GM21619 (cell line): ENCODE data around the gene PANK3.

ENCODE experiments used
- ATAC-seq: cut with Tn5 transposase; IDR thresholded peaks from one replicate; pipeline ENCODE4 v1.9.1; 2021; ENCODE audit not compliant: unreplicated experiment

PANK3 gene

GRCh38 chr5:168578538-168579487 lies at the start of gene PANK3:
PANK3 (minus strand) TSS chr5:168579368; CDS start chr5:168579283, 85 bp downstream.
- peak; percentile 49 for ATAC-seq

- ATAC-seq = no peak
These were observed 45.7 kb upstream of the PANK3 start for GRCh38 chr5:168624850-168625364.

- no peak for ATAC-seq
These were observed 41.6 kb upstream of the PANK3 start for GRCh38 chr5:168620807-168621206.

GRCh38 chr5:168614661-168615060 lies 35.5 kb upstream of the PANK3 start:
- no peak for ATAC-seq

- ATAC-seq = no peak
These were observed 34.8 kb upstream of the PANK3 start for GRCh38 chr5:168613996-168614395.

GRCh38 chr5:168613396-168613795 lies 34.2 kb upstream of the PANK3 start:
- no peak for ATAC-seq

GRCh38 chr5:168612996-168613395 lies 33.8 kb upstream of the PANK3 start:
- no peak for ATAC-seq

- ATAC-seq = no peak
These were observed 33.0 kb upstream of the PANK3 start for GRCh38 chr5:168612123-168612522.

GRCh38 chr5:168611165-168611564 lies 32.0 kb upstream of the PANK3 start:
- no peak for ATAC-seq

GRCh38 chr5:168609806-168610482 lies 30.8 kb upstream of the PANK3 start:
- ATAC-seq = no peak

- ATAC-seq = no peak
These were observed 29.7 kb upstream of the PANK3 start for GRCh38 chr5:168608821-168609220.

- no peak for ATAC-seq
These were observed 29.2 kb upstream of the PANK3 start for GRCh38 chr5:168608386-168608785.

GRCh38 chr5:168607946-168608345 lies 28.8 kb upstream of the PANK3 start:
- peak; percentile 75 for ATAC-seq

GRCh38 chr5:168606562-168606961 lies 27.4 kb upstream of the PANK3 start:
- ATAC-seq = no peak

- no peak for ATAC-seq
These were observed 25.3 kb upstream of the PANK3 start for GRCh38 chr5:168604436-168604835.

GRCh38 chr5:168603746-168604145 lies 24.6 kb upstream of the PANK3 start:
- ATAC-seq = no peak

- no peak for ATAC-seq
These were observed 23.3 kb upstream of the PANK3 start for GRCh38 chr5:168602517-168602916.

- no peak for ATAC-seq
These were observed 22.8 kb upstream of the PANK3 start for GRCh38 chr5:168601972-168602371.

- no peak for ATAC-seq
These were observed 21.2 kb upstream of the PANK3 start for GRCh38 chr5:168600409-168600808.

- ATAC-seq = no peak
These were observed 20.7 kb upstream of the PANK3 start for GRCh38 chr5:168599826-168600225.

- ATAC-seq = no peak
These were observed 19.5 kb upstream of the PANK3 start for GRCh38 chr5:168598639-168599038.

GRCh38 chr5:168596927-168597326 lies 17.8 kb upstream of the PANK3 start:
- ATAC-seq = no peak
